ENCODE results near the gene GOLM1.
"Not testable (repeated sequence)": the region's sequence is repeated elsewhere in the genome, so short reads cannot be mapped to it uniquely, and the experiment has no call there.

Gene GOLM1

GRCh38 chr9:86064220-86064619, 35.1 kb downstream of the GOLM1 start:
- DNase-seq (ENCODE audit: low spot score in 2 of 2) (no peak), ATAC-seq (peak; percentile 11)
- peak overlapping the region; percentile 60 for H3K27ac Mint-ChIP-seq
- no peak overlapping the region for H3K4me3 Mint-ChIP-seq
- H3K36me3 Mint-ChIP-seq = no peaks in the 10 kb centered on the region
- H3K9me3 Mint-ChIP-seq = no peaks in the 10 kb centered on the region
- H3K4me1 Mint-ChIP-seq = peaks cover 16% of the 10 kb centered on the region

GRCh38 chr9:86062845-86063693, 36.3 kb downstream of the GOLM1 start:
- Mint-ChIP-seq H3K4me3 (peak overlapping the region; percentile 14), H3K36me3 (no peaks in the 10 kb centered on the region), H3K27ac (peak overlapping the region; percentile 56), H3K4me1 (peaks cover 16% of the 10 kb centered on the region), H3K9me3 (no peaks in the 10 kb centered on the region)
- DNase-seq (ENCODE audit: low spot score in 2 of 2) = no peak
- no peak for ATAC-seq

GRCh38 chr9:86061972-86062739, 37.2 kb downstream of the GOLM1 start:
- H3K4me3 Mint-ChIP-seq = no peak overlapping the region
- DNase-seq (ENCODE audit: low spot score in 2 of 2) (no peak), ATAC-seq (peak; percentile 43)
- H3K36me3 Mint-ChIP-seq = no peaks in the 10 kb centered on the region
- H3K9me3 Mint-ChIP-seq = no peaks in the 10 kb centered on the region
- peaks cover 16% of the 10 kb centered on the region for H3K4me1 Mint-ChIP-seq
- no peak overlapping the region for H3K27ac Mint-ChIP-seq

GRCh38 chr9:86057491-86057890, 41.9 kb downstream of the GOLM1 start:
- Mint-ChIP-seq H3K9me3 (no peaks in the 10 kb centered on the region), H3K4me1 (peaks cover 6% of the 10 kb centered on the region), H3K36me3 (no peaks in the 10 kb centered on the region), H3K27ac (no peak overlapping the region), H3K4me3 (no peak overlapping the region)
- DNase-seq (ENCODE audit: low spot score in 2 of 2) (no peak), ATAC-seq (no peak)

- ATAC-seq = no peak
- no peaks in the 10 kb centered on the region for H3K36me3 Mint-ChIP-seq
- no peaks in the 10 kb centered on the region for H3K9me3 Mint-ChIP-seq
- H3K27ac Mint-ChIP-seq = no peak overlapping the region
- no peaks in the 10 kb centered on the region for H3K4me1 Mint-ChIP-seq
- DNase-seq (ENCODE audit: low spot score in 2 of 2) = no peak
- no peak overlapping the region for H3K4me3 Mint-ChIP-seq
Measured at GRCh38 chr9:86054695-86055094, 44.7 kb downstream of the GOLM1 start.

GRCh38 chr9:86052556-86053468, 46.5 kb downstream of the GOLM1 start:
- DNase-seq (ENCODE audit: low spot score in 2 of 2) (no peak), ATAC-seq (no peak)
- Mint-ChIP-seq H3K4me3 (no peak overlapping the region), H3K4me1 (no peaks in the 10 kb centered on the region), H3K27ac (no peak overlapping the region), H3K9me3 (no peaks in the 10 kb centered on the region), H3K36me3 (no peaks in the 10 kb centered on the region)

GRCh38 chr9:86048018-86048742, 51.2 kb downstream of the GOLM1 start:
- not testable (repeated sequence) for H3K4me3 Mint-ChIP-seq; ATAC-seq; H3K4me1 Mint-ChIP-seq; H3K9me3 Mint-ChIP-seq; H3K36me3 Mint-ChIP-seq; H3K27ac Mint-ChIP-seq; DNase-seq (ENCODE audit: low spot score in 2 of 2)

- DNase-seq (ENCODE audit: low spot score in 2 of 2) (no peak), ATAC-seq (no peak)
- no peaks in the 10 kb centered on the region for H3K9me3 Mint-ChIP-seq
- no peak overlapping the region for H3K27ac Mint-ChIP-seq
- H3K4me1 Mint-ChIP-seq = no peaks in the 10 kb centered on the region
- no peak overlapping the region for H3K4me3 Mint-ChIP-seq
- no peaks in the 10 kb centered on the region for H3K36me3 Mint-ChIP-seq
Measured at GRCh38 chr9:86047361-86047760, 52.0 kb downstream of the GOLM1 start.

GRCh38 chr9:86046930-86047341, 52.4 kb downstream of the GOLM1 start:
- Mint-ChIP-seq H3K4me3 (no peak overlapping the region), H3K4me1 (no peaks in the 10 kb centered on the region), H3K9me3 (no peaks in the 10 kb centered on the region), H3K36me3 (no peaks in the 10 kb centered on the region), H3K27ac (no peak overlapping the region)
- no peak for DNase-seq (ENCODE audit: low spot score in 2 of 2)
- no peak for ATAC-seq

GRCh38 chr9:86046071-86046636, 53.2 kb downstream of the GOLM1 start:
- H3K9me3 Mint-ChIP-seq = no peaks in the 10 kb centered on the region
- H3K36me3 Mint-ChIP-seq = no peaks in the 10 kb centered on the region
- DNase-seq (ENCODE audit: low spot score in 2 of 2) = no peak
- no peak overlapping the region for H3K4me3 Mint-ChIP-seq
- H3K4me1 Mint-ChIP-seq = no peaks in the 10 kb centered on the region
- H3K27ac Mint-ChIP-seq = no peak overlapping the region
- ATAC-seq = no peak

- Mint-ChIP-seq H3K4me3 (no peak overlapping the region), H3K4me1 (no peaks in the 10 kb centered on the region), H3K36me3 (no peaks in the 10 kb centered on the region), H3K9me3 (no peaks in the 10 kb centered on the region), H3K27ac (no peak overlapping the region)
- DNase-seq (ENCODE audit: low spot score in 2 of 2) = no peak
- no peak for ATAC-seq
Measured at GRCh38 chr9:86045654-86046053, 53.7 kb downstream of the GOLM1 start.

- Mint-ChIP-seq H3K27ac (no peak overlapping the region), H3K36me3 (no peaks in the 10 kb centered on the region), H3K4me3 (no peak overlapping the region), H3K9me3 (no peaks in the 10 kb centered on the region), H3K4me1 (no peaks in the 10 kb centered on the region)
- DNase-seq (ENCODE audit: low spot score in 2 of 2) (no peak), ATAC-seq (no peak)
Measured at GRCh38 chr9:86043999-86044398, 55.4 kb downstream of the GOLM1 start.

GRCh38 chr9:86043586-86043985, 55.8 kb downstream of the GOLM1 start:
- Mint-ChIP-seq H3K4me3 (no peak overlapping the region), H3K9me3 (no peaks in the 10 kb centered on the region), H3K36me3 (no peaks in the 10 kb centered on the region)

GRCh38 chr9:86042199-86042978, 57.0 kb downstream of the GOLM1 start:
- Mint-ChIP-seq H3K36me3 (no peaks in the 10 kb centered on the region), H3K9me3 (no peaks in the 10 kb centered on the region), H3K4me1 (no peaks in the 10 kb centered on the region), H3K27ac (no peak overlapping the region), H3K4me3 (no peak overlapping the region)
- ATAC-seq (no peak), DNase-seq (ENCODE audit: low spot score in 2 of 2) (no peak)

More at GRCh38 chr9:86043586-86043985, 55.8 kb downstream of the GOLM1 start:
- ATAC-seq = no peak
- Mint-ChIP-seq H3K4me1 (no peaks in the 10 kb centered on the region), H3K27ac (no peak overlapping the region)
- no peak for DNase-seq (ENCODE audit: low spot score in 2 of 2)

Data from stimulated activated effector memory CD8-positive, alpha-beta T cell treated with anti-CD3 and anti-CD28 coated beads, Interleukin-12 subunit alpha, Interleukin-12 subunit beta, amount 100 ng/mL, for 72 hours (primary cell).